Heart left ventricle (tissue), 16 donors: ENCODE data around the gene TNIP1. TPM values are rescaled to one million over a fixed set of nuclear protein-coding genes. Genes with fewer than 3 reads are reported as not detected.

Source experiments
- ATAC-seq, 4 donors: fragments of 200-7000 bp; cut with Tn5 transposase; one replicate each; pipeline ENCODE4 v1.9.1; 2020 to 2022; ENCODE audit warnings: moderate library complexity in 4 of 4, mild to moderate bottlenecking in 3 of 4, moderate number of reproducible peaks in 1 of 4
- DNase-seq, 5 donors: peaks; one replicate each; pipeline ENCODE4 v3.0.0-alpha.2; 2020
- H3K27ac ChIP-seq, 12 donors: fragments of 200-600 bp; sonication (generic) in 4 of 12; one replicate each; pipeline versions ENCODE4 v1.5.0 to v1.8.0; 2016 to 2022; ENCODE audit warnings: mild to moderate bottlenecking in 2 of 12
- H3K27me3 ChIP-seq, 9 donors: fragments of 200-600 bp; sonication (generic) in 2 of 9; one replicate each; pipeline versions ENCODE4 v1.5.1 to v1.8.0; 2016 to 2022; ENCODE audit warnings: mild to moderate bottlenecking in 3 of 9
- H3K36me3 ChIP-seq, 9 donors: fragments of 200-600 bp; sonication (generic) in 2 of 9; one replicate each; pipeline versions ENCODE4 v1.5.0 to v1.8.0; 2018 to 2022; ENCODE audit warnings: mild to moderate bottlenecking in 2 of 9
- H3K4me1 ChIP-seq, 12 donors: fragments of 200-600 bp; sonication (generic) in 4 of 12; one replicate each; pipeline versions ENCODE4 v1.5.0 to v1.8.0; 2016 to 2022; ENCODE audit warnings: mild to moderate bottlenecking in 3 of 12
- H3K4me3 ChIP-seq, 12 donors: fragments of 200-600 bp; sonication (generic) in 4 of 12; one replicate each; pipeline versions ENCODE4 v1.5.0 to v1.8.0; 2017 to 2022; ENCODE audit warnings: mild to moderate bottlenecking in 9 of 12, moderate library complexity in 4 of 12
- H3K9me3 ChIP-seq, 12 donors: fragments of 200-600 bp; sonication (generic) in 4 of 12; one replicate each; pipeline versions ENCODE4 v1.5.0 to v1.8.0; 2016 to 2022; ENCODE audit warnings: mild to moderate bottlenecking in 1 of 12
- CTCF ChIP-seq, 12 donors: fragments of 200-600 bp; sonication (generic) in 4 of 12; IDR thresholded peaks; one replicate each; pipeline versions ENCODE4 v1.5.0 to v1.8.0; 2018 to 2022; ENCODE audit warnings: antibody characterized with exemption in 12 of 12, mild to moderate bottlenecking in 5 of 12
- POLR2A ChIP-seq, 2 donors: fragments of 450-650 bp; IDR thresholded peaks; one replicate each; pipeline ENCODE4 v1.6.1; 2017; ENCODE audit warnings: antibody characterized with exemption in 2 of 2, mild to moderate bottlenecking in 2 of 2, moderate library complexity in 2 of 2
- WGBS, 4 donors: extraction: QIAGEN DNeasy Blood & Tissue Kit in 2 of 4; methylation state at CpG; one replicate each; pipeline versions ENCODE4 v1.1.5 to v1.1.7; 2013 to 2018; 5-methylcytosine and 5-hydroxymethylcytosine counted together
- intact Hi-C, 10 donors: fragments of 100-400 bp; cut with DNase I; formaldehyde crosslinking; loops; one replicate each; pipeline versions ENCODE4 v1.11.1 to v1.14.2; 2022
- polyA plus RNA-seq, 2 donors: library from polyadenylated mRNA; stranded (reverse); fragments of 200-250 nt; gene quantifications; one replicate each; pipeline ENCODE4 v1.2.3, GENCODE V29; 2013
- total RNA-seq, 9 donors: library from RNA; depleted of rRNA in 2 of 9; stranded (reverse); fragments of >200 nt in 2 of 9; fragmentation: NEBNext Ultra II Directional in 3 of 9; extraction: Animal tissue kit (Norgen Biotek cat#: 25700) in 3 of 9; gene quantifications; one replicate each; pipeline versions ENCODE4 v1.1.0 to v1.2.4, GENCODE V29; 2016 to 2023
- donor health status: ischemic (EF 13 %, LVEDD 7.1; RV severe dilation, severe dysfunction).
- donor health status: healthy with polysubstance abuse.
- donor health status: DM: no; HTN: yes; CAD: no.
- donor health status: DM: no; HTN: no; CAD: no.
- donor health status: ischemic (EF 25% LVEDD 6.9; RV normal size, moderate dysfunction).
- donor health status: ischemic (EF 25% LVEDD 5.7; RV mildly dilated, moderate dysfunction).
- donor health status: healthy.
- donor health status: DM: yes; HTN: yes; CAD: no.
- donor health status: ischemic (EF 35%, LVEDD 5.7; RV mildly dilated, moderate dysfunction).
- donor health status: nonischemic (EF 11% LVEDD 7.7; RV severe dilation, severe dysfunction).
- donor health status: DM: yes; HTN: yes; CAD: no.
- donor health status: PGD.
- donor health status: ischemic (EF 29% LVEDD 5.4; RV normal size, mild dysfunction).
- donor health status: nonischemic (EF 23%, LVEDD 6.1; RV moderate dilation, normal function).

Gene TNIP1
- total and polyA plus RNA-seq, 11 donors, result 86.0 to 180 (median 108) TPM

GRCh38 chr5:151064916-151065499 lies 15.8 kb downstream of the TNIP1 start:
- ATAC-seq (no peak), DNase-seq (peak in 1 of 5 donors; percentile 10)
- Histone ChIP-seq H3K4me3 (no peak overlapping the region), H3K27me3 (no peaks in the 10 kb centered on the region), H3K27ac (peak overlapping the region in 10 of 12 donors; percentile 79 to 97 (median 87)), H3K4me1 (peaks cover 15 to 100% (median 85%) of the 10 kb centered on the region in 12 donors), H3K9me3 (no peaks in the 10 kb centered on the region), H3K36me3 (peaks cover 0 to 59% (median 30%) of the 10 kb centered on the region in 9 donors)
- no peak for TF ChIP-seq CTCF (IDR thresholded peaks at IDR 0.05)
- TF ChIP-seq POLR2A (IDR thresholded peaks at IDR 0.05), result no peak
- WGBS, 4 donors, result 95 to 98% (median 97%) methylated on average over 11 to 12 of the region's 12 CpGs
- intact Hi-C loops, result loop anchor here in 5 of 10 donors (5.0 kb wide), 3 partner anchors 37 to 172 kb away; no protein-coding TSS in a partner anchor

GRCh38 chr5:151063142-151063989 lies 17.5 kb downstream of the TNIP1 start:
- TF ChIP-seq CTCF (IDR thresholded peaks at IDR 0.05), result peak in 1 of 12 donors; percentile 12
- no peak for TF ChIP-seq POLR2A (IDR thresholded peaks at IDR 0.05)
- 37 to 58% (median 44%) methylated on average over 15 to 17 of the region's 17 CpGs for WGBS, 4 donors
- Histone ChIP-seq H3K27me3 (no peaks in the 10 kb centered on the region), H3K36me3 (peaks cover 0 to 64% (median 43%) of the 10 kb centered on the region in 9 donors), H3K4me1 (peaks cover 15 to 99% (median 82%) of the 10 kb centered on the region in 12 donors), H3K4me3 (peak overlapping the region in 1 of 12 donors; percentile 12), H3K27ac (peak overlapping the region; percentile 60 to 97 (median 86)), H3K9me3 (no peaks in the 10 kb centered on the region)
- ATAC-seq (peak; percentile 75 to 79 (median 76)), DNase-seq (peak in 4 of 5 donors; percentile 55 to 73 (median 57))
- intact Hi-C loops, result loop anchor here in 4 of 10 donors (5.0 kb wide), 3 partner anchors 39 to 174 kb away; no protein-coding TSS in a partner anchor

GRCh38 chr5:151062405-151063141 lies 18.3 kb downstream of the TNIP1 start:
- ATAC-seq (peak in 3 of 4 donors; percentile 1 to 16 (median 7)), DNase-seq (no peak)
- TF ChIP-seq POLR2A (IDR thresholded peaks at IDR 0.05) (no peak), CTCF (IDR thresholded peaks at IDR 0.05) (no peak)
- intact Hi-C loops, result loop anchor here in 4 of 10 donors (5.0 kb wide), 3 partner anchors 40 to 175 kb away; no protein-coding TSS in a partner anchor
- Histone ChIP-seq H3K9me3 (no peaks in the 10 kb centered on the region), H3K36me3 (peaks cover 0 to 71% (median 51%) of the 10 kb centered on the region in 9 donors), H3K4me1 (peaks cover 15 to 99% (median 75%) of the 10 kb centered on the region in 12 donors), H3K27me3 (no peaks in the 10 kb centered on the region), H3K27ac (peak overlapping the region in 11 of 12 donors; percentile 79 to 97 (median 87)), H3K4me3 (no peak overlapping the region)
- 71 to 82% (median 75%) methylated on average over 5 of the region's 5 CpGs for WGBS, 4 donors
